Colon (tissue), 2 donors: ENCODE data around the gene CYB5R3.

Experiments used
- FAIRE-seq: peaks from 2 replicates; lab custom pipeline; 2012; peaks lifted over from hg19 to GRCh38; lab: Jason Lieb, UNC
- donor health status: control.
- donor health status: control.

Gene CYB5R3

DNA sequence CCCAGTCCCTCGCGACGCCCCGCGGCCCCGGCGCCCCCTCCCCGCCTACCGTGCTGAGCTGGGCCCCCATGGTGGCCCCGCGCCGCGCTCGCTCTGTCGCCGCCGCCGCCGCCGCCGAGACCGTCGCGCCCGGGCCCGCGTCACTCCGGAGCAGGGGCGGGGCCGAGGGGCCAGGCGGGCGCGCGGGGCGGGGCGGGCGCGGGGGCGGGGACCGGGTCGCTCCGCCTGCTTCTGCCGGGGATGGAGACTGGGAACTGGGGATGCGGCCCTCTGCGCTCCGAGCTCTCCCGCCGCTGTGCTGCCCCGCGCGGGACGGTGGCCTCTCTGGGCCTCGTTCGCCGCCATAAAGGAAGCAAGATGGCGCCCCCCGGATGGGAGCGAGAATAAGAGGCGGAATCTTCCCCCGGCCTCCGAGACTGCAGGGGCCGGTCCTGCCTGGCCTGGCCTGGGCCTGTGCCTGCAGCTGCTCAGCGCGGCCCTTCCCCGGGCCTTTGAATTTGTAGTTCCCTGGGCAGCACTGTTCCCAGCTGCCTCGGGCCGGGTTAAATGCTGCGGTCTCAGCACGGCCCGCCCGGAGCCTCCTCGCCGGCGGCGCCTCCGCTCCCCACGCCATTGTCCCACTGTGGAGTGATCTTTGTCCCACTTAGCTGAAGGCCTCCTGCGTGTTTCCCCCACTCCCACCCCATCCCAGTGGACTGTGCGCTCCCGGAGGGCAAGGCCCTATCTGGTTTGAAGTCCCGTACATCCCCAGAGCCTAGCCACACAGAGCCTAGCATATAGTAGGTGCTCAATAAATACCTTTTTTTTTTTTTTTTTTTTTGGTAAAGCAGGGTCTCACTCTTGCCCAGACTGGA lies at the start of gene CYB5R3:
Gene CYB5R3 (minus strand): TSS at position 147 of the 854 bp plus-strand sequence. CDS start 77 bp downstream, at position 70.
- no peak for FAIRE-seq

DNA sequence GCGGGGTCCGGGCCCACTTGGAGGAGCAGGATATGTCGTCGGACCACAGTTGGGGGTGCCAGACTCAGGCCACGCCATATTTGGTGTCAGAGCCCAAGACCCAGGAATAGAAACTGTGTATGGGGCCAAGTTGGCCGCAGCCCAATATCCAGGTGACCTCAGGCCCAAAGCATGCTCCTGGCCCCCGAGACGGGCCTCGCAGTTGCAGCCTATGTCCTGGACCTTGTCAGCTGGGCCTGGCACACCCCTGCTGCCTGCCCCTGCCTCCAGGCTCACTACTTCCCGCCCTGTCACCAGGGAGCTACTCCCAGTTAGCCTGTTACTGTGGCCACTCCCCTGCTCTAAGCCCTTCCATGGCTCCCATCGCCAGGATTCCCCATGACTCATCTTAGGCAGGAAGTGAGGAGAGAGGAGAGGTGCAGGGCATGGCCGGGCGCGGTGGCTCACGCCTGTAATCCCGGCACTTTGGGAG lies 48.4 kb upstream of the CYB5R3 start:
- no peak for FAIRE-seq

DNA sequence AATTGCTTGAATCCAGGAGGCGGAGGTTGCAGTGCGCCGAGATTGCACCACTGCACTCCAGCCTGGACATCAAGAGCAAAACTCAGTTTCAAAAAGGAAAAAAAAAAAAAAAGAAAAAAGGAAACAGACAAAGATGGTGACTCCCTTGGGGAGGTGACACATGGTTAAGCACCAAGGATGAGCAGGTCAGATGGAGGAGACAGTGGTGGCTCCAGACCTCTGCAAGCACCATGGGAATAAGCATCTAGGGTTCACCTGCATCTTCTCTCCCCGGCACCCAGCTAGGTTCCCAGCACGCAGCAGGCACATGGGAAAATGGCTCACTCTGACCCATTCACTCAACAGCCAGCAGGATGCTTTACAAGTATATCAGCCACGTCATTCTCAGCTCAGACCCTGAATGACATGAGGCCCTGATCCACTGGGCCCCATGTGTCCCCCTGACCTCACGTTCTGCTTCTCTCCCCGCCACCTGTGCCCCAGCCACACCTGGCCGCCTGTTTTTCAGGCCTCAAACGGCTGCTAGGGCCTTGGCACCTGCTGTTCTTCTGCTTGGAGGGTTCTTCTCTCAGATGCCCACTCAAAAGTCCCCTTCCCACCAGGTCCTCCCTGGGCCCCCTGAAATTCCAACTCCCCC lies 47.3 kb upstream of the CYB5R3 start:
- no peak for FAIRE-seq

DNA sequence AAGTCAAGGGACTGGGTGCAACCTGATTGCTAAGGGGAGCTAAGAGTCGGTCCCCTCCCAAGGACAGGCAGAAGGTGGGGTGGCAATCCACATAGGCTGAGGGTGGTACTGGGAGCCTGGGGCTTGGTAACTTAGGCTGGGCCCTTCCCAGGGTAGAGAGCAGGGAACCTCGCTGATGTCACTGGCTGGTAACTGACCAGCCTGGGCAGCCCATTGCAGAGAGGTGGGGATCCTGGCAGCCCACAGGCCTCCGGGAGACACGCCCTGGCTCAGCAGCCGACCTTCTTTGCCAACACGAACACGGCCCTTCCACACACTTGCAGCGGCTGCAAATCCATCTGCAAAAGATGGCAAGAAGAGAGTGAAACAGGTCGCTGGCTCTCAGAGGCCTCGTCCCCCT lies 46.1 kb upstream of the CYB5R3 start:
- FAIRE-seq, result no peak

DNA sequence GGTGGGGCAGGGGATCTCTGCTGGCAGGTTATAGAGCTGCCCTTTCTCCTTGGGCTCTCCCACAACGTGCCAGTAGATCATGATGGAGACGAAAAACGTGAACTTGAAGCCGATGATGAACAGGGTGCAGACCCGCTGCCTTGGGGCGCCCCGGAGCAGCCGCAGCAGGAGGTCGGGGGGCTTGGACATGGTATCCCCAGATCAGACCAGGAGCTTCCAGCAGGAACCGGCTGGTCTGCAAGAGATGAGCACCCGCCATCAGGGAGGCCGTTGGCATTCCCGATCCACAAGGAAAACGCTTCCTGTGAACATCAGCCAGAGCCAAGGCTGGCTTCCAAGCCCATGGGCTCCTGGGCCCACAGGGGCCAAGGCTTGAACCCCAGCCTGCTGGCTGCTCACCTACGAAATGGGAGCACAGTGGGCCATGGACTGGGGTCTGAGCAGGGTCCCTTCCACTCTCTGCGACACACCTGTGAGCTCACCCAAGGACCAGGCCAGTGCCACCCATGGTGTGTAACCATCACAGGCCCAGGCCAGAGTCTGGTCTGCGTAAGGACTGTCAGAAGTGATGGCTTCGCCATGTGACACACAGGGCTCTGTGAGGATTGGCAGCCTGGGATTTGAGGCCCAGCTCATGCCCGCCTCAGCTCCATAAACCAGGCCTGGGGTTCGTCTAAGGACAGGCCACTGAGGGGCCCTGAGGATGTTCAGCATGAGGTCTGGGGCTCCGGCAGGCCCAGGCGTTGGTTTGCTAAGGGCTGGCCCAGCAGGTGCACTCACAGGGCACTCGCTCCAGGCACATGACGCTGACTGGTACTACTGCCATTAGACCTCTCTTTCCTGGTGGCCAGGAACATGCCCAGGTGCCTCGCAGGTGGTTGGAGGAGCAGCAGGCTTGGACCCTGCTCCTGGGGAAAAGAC lies 44.8 kb upstream of the CYB5R3 start:
- no peak for FAIRE-seq

DNA sequence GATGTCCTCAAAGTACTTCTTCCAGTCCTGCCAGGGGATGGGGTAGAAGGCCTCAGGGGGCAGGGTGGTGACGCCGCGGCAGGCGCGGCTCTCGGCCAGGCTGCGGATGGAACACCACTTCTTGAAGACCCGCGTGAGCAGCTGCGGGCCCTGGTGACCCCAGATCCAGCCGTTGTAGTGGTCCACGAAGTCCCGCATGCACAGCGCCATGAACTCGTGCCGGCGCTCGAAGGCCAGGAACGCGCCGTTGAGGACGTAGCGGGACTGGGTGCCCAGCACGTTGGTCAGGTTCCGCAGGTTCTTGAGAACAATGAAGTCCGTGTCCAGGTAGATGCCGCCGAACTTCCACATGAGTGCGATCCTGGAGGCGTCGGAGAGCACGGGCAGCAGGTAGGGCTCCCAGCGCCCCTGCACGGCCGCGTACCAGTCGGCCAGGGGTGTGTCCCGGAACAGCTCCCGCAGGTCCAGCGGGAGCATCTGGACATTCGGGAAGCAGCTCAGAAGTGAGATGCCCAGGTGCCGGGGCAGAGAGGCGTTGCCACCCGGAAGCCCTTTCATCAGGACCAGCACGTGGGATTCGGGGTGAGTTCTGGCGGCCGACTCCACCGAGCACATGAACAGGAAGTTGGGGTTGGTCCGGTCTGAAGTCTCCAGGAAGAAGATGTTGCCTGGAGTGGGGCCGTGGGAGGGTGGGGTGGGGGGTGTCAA lies 44.0 kb upstream of the CYB5R3 start:
- no peak for FAIRE-seq

DNA sequence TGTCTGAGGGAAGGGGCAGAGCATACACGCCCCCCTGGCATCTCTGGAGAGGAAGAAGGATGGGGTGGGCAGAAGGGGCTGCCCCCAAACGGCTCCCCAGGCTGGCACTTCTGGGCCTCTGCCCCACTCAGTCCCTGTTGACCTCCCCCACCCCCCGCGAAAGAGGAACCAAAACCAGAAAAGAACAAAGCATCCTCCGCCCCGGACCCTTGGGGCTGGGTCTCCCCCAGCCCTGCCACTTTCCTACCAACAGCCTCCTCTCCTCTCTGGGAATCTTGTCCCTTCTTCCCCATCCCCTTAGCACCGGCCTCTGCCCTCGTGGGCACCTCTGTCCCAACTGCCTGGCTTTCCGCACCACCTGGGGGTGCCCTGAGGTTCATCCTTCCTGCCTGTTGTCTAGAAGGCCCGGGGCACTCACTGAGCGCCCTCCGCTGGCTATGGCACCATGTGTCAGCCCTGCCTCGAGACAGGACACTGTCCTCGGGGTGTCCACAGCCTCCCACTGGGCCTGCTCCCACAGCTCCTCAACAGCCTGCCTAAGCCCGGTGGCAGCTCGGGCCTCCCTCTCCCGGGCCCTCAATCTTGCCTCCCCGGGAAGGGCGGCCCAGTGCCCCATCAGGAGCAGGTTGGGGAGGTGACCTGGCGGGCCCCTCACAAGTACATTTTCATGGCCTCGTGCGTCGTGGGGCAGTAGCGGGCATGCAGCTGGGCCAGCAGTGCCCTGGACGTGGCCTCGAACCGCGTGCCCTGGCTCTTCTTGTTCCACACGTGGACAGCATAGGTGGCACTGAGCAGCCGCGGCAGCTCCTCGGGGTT lies 43.3 kb upstream of the CYB5R3 start:
- FAIRE-seq, result no peak

DNA sequence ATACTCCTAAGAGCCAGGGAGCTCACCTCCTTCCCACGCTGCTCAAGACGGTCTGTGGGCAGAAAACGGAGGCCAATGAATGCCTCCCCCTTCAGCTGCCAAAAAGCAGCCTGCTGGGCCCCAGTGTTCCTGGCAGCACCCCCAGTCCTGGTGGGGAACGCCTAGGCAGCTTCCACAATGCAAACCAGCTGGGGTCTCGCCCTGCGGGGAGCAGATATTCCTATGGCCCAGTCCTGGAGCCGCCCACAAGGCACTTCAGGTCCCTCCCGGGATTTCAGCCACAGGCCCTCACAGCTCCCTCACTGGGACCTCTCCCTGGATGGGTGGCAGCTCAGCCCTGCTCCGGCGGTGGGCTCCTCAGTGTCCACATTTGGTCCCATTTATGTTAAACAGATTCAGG lies 42.2 kb upstream of the CYB5R3 start:
- FAIRE-seq, result no peak

DNA sequence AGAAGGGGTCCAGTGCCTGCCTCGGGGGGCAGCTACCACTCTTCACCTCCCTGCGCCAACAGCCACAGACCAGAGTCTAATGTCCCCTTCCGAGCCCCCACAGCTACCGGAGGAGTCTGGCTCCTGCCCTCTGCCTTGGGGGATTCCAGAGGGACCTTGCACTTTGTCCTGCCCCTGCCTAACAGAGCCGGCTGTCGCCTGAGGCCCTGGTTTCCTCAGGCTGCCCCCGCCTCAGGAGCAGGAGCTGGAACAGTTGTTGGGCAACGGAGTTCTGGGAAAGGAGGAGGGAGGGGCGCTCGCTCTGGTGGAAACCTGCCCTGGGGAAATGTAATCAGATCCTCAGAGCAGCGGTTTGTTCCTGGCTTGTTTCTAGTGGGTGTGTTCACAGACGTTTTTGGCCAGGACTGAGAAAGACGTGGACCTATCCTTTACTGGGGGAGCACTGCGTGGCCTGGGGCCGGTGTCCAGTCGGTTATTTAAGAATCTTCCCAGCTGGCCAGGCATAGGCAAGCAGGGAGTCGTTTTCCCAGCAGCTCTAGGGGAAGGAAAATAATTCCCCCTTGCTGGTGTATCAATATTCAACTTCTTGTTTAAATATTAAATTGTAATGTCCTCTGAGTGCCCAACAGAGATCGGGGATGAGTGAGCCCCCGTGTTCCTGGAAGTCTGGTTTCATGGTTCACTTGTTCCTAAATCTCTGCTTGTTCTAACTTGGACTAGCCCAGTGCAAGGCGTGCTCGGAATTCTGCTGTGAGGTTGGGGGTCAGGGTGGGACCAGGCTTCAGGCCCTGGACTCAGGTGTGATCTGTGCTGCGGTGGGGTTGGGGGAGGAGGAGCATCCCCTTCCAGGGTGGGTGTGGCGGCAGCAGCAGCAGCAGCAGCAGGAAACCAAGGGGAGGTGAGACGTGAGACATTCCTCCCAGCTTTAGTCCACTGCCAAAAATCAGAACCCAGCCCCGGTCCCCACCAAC lies 39.3 kb upstream of the CYB5R3 start:
- no peak for FAIRE-seq

DNA sequence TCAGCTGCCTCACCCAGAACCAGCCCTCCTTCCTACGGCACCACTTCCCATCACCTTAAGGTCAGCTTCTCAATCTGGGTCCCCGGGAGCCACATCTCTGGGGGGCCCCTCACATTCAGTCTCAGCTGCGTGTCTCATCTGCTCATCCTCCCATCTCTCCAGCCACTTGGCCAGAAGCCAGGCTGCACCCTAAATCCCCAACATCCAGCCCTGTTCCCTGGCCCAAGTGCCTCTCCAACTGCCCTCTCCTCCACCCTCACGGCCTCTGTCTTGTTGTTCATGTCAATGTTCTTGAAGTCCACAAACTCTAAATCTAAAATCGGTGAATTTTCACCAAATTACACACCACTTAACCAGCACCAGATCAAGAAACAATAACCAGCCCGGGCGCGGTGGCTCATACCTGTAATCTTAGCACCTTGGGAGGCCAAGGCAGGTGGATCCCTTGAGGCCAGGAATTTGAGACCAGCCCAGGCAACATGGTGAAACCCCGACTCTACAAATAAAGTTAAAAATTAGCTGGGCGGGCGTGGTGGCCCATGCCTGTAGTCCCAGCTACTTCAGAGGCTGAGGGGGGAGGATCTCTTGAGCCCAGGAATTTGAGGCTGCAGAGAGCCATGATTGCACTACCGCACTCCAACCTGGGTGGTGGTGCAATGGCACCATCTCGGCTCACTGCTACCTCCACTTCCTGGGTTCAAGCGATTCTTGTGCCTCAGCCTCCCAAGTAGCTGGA lies 37.7 kb upstream of the CYB5R3 start:
- FAIRE-seq, result no peak

DNA sequence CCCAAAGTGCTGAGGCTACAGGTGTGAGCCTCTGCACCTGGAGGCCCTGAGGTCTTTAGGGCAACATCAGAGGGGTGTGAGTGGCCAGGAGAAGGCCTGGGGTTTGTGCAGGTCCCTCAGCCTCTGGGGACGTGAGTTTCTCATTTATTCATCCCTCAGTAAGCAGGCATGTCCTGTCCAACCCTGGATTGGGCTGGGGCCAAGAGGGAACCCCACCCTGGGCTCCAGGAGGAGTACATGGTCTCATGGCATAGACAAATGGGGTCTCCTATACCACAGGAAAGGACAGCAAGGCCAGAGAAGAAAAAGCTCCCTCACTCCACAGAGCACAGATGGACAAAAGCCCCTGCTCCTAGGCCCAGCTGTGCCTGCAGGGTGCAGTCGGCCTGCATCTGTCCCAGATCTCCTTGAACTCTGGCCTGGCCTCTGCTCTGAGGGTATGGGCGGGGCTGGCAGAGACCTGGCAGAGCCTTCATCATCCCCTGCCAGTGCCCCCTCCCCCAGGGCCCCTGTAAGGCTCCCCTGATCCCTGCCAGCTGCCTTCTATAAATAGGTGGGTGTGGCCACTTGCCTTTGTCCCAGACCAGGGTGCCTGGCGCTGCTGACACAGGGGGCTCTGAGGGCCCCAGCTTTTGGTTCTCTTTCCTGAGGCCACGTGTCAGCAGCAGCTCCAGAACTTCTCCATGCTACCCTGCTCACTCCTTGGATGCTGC lies 36.9 kb upstream of the CYB5R3 start:
- no peak for FAIRE-seq

DNA sequence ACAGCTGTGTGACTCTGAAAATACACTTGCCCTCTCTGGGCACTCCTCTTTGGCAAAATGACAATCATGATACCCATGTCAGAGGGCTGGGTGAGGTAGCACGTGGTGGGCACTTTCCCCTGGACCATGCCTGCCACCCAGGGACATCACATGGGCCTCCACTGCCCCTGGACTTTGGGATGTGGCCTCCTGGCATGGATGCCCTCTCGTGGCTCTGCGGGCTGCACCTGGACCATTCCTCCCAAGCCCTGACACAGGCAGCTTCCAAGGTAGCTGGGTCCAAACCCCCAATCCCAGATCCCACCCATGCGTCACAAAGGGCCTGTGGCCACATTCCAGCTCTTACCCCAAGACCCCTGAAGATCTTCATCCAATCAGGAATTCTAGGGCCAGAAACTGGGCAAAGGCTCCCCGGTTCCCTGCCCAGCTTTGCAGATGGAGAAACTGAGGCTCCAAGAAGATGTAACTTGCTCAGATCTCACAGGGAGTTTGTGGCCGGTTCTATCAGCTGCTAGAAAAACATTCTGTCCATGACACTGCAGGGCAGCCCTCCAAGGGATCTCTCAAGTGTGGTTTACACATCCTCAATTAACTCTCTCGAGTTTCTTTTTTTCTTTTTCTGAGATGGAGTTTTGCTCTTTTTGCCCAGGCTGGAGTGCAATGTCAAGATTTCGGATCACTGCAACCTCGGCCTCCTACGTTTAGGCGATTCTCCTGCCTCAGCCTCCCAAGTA lies 35.4 kb upstream of the CYB5R3 start:
- FAIRE-seq, result no peak

DNA sequence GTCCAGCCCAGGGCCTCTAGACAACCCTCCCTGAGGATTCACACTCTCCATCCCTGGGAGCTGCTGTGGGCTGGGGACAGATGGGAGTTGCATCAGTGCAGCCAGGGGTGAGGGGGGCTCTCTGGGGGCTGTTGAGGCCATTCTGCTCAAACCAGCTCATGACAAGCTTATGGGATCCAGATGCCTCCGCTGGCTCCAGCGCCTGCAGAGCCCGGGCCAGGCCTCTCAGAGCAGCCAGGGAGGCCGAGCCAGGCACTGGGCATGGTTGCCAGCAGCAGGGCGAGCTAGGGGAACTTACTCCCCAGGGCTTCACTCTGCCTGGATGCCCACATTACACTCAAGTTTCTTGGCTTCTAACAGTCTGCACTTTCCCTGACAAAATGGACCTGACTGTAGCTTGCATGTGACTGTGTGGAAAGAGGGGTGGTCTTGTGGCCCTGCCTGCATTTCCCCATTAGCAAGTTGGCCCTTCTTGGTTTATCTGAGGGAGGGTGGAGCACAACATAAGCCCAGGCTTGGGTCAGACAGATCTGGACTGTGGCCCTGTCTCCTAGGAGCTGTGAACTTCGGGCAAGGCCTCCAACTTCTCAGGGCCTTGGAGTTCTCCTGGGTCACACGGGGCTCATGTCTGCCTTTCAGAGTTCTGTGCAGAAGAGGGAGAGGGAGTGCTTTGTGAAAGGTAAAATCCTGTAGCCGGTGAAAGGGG lies 34.5 kb upstream of the CYB5R3 start:
- no peak for FAIRE-seq

DNA sequence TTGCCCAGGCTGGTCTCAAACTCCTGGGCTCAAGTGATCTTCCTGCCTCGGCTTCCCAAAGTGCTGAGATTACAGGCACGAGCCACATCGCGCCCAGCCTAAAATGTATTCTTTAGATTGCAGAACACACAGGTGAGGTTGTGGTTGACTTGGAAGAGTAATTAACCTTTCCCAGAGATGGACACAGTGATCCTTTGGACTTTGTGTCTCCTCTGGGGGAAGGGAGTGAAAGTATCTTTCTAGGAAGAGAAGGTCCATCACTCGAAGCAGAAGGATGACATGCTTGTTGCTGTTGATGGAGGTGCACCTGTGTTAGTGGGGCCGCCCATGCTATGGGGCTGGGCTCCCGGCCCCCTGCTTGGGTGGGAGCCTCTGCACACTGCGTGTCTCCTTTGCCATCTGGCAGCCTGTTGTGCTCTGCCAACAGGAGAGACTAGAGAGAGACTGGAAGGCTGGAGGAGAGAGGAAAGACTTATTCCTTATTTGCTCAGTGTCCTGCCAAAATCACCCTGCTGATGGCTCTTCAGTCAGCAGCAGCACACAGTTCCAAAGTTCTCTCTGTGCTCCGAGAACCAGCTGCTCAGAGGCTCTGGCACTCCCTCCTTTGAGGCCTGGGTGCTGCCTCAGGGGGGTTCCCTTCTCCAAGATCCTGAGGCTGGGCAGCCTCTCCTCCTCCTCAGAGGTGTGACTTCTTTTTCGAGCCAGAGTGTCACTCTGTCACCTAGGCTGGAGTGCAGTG lies 33.1 kb upstream of the CYB5R3 start:
- no peak for FAIRE-seq

DNA sequence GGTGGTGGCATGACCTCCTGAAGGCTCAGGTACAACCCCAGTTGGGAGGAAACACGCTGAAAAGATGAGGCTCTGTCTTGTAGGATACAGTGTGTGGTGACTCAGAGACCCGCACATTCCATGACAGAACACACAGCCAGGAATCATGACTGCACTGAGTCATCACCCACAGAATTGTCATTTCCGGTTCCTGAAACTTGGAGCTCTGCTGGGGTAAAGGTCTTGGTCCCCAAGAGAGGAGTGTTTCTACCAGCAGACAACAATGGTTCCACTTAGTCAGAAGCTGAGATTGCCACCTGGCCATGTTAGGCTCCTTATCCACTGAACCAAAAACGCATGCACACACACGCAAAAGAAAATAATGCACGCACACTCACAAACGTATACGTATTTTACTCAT lies 31.5 kb upstream of the CYB5R3 start:
- no peak for FAIRE-seq

DNA sequence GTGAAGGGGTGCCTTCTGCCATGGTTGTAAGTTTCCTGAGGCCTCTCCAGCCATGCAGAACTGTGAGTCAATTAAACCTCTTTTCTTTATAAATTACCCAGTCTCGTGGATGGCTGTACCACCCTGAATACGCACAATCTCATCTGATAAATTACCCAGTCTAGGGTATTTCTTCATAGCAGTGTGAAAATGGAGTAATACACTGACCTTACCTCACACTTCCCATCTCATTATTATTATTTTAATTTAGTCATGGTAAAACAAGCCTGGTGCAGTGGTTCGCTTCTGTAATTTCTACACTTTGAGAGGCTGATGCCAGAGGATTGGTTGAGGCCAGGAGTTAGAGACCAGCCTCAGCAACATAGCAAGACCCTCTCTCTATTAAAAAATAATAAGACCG lies 30.5 kb upstream of the CYB5R3 start:
- no peak for FAIRE-seq
